NCI-H2029 (cell line): Measurements from ENCODE around the gene TOMM20.

ENCODE experiments used
- DNase-seq: peaks from one replicate; lab custom pipeline; 2025; lab: John Stamatoyannopoulos, UW

TOMM20 gene

DNA sequence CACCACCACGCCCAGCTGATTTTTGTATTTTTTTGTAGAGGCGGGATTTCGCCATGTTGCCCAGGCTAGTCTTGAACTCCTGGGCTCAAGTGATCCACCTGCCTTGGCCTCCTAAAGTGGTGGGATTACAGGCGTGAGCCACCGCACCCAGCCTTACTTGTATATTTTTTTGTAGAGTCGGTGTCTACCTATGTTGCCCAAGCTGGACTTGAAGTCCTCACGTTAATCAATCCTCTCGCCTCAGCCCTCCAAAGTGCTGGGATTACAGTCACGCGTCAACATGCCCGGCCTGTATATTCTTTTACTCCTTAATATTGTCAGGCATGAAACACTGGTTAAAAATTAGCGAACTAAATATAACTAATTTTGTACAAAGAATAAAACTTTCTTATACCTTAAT lies 5.5 kb upstream of the TOMM20 start:
- DNase-seq = no peak

DNA sequence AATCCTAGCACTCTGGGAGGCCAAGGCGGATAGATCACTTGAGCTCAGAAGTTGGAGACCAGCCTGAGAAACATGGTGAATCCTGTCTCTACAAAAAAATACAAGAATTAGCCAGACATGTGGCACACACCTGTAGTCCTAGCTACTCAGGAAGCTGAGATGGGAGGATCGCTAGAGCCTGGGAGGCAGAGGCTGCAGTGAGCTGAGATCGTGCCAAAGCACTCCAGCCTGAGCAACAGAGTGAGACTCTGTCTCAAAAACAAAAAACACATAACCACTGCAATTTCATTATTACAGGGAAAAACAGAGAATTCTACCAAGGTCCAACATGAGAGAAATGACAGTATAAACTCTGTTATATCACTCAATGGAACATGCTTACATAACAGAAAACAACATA lies 4.4 kb upstream of the TOMM20 start:
- no peak for DNase-seq

DNA sequence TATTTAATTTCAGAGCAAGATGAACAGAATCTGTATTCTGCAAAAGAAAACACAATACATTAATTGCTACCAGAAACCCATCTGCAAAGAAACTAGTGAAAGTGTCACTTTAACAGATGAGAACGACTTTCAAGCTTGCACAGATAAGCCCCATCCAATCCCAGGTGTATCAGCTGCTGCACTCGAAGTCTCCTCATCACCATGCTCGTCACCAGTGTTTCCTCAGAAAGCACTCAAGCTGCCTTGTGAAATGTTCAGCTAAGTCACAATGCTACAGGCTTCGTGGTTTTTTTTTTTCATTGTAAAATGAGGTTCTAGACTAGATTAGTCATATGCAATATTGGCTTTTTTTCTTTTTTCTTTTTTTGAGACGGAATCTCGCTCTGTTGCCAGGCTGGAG lies 3.3 kb upstream of the TOMM20 start:
- DNase-seq = no peak

DNA sequence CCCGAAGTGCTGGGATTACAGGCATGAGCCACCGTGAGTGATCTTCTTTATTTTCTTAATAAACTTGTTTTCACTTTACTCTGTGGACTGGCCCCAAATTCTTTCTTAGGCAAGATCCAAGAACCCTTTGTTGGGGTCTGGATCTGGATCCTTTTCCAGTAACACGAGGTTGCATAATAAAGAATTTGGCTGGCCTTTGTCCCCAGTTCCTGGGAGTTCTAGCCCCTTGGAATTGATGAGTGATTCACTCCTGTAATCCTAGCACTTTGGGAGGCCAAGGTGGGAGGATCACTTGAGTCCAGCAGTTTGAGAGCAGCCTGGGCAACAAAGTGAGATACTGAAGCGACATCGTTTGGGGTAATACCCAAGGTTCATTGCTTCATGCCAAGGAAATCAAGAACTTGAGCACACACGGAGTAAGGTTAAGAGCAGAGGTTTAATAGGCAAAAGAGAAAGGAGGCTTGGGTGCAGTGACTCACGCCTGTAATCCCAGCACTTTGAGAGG lies 2.2 kb upstream of the TOMM20 start:
- no peak for DNase-seq

DNA sequence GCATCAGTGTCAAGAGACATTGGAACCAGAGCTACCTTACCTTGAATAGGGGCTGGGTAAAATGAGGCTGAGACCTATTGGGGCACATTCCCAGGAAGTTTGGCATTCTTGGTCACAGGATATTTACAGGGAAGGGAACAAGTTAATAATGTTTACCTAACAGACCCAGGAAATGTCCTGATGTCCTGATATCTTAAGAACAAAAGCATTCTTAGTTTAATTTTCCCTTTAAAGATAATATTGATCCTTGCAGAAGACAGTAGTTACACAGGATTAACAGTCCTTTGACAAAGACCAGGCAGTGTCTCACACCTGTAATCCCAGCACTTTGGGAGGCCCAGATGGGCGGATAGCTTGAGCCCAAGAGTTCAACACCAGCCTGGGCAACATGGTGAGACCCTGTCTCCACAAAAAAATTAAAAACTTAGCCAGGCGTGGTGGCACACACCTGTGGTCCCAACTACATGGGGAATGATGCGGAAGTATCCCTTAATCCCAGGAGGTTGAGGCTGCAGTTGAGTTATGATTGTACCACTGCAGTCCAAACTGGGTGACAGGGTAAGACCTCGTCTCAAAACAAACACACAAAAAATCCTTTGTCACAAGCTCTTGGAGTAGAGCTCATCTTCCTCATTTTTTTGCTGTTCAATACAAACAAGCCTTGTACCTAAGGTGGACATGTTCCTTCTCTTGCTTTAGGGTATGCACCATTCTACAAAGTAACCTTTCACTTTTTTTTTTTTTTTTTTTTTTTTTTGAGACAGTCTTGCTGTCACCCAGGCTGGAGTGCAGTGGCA lies 1.3 kb upstream of the TOMM20 start:
- DNase-seq = no peak

DNA sequence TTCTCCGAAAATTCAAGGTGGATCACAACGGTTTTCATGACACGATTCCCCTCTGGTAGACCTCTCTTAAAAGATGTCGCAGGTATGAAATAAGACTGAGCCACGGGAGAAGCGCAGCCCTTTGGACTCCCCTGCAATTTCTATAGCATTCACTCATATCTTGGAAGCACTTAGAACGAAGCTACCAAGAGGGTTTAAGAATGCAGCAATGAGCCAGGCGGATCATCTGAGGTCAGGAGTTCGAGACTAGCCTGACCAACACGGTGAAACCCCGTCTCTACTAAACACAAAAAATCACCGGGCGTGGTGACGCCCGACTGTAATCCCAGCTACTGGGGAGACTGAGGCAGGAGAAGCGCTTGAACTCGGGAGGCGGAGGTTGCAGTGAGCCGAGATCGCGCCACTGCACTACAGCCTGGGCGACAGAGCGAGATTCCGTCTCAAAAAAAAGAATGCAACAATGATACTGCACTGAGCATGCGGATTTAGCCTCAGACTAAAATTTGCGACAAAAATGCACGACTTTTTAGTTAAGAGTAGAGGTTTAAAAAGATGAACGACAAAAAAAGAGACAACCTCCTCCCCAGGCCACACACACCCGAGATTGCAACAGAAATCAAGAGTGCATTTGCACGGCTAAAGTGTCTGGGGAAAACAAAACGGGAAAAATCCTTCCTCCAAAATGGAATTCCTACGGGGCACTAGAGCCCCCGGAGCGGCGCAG lies 743 bp downstream of the TOMM20 start:
- no peak for DNase-seq

DNA sequence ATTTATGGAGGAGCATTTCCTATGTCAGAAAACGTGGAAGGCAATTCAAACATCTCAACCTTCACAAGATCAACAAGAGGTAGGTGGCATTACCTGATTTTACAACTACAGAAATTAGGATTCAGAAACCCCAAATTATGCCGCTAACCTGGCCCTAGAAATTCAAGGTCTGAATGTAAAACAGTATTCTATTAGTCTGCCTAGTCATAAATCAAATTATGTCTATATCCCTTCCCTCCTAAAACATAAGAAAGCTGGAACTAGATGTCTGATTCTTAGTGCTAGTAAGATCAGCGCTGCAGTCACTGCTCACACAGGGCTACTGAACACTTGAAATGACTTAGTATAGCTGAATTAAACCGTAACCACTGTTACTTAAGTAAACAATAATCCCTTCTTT lies 1.4 kb downstream of the TOMM20 start:
- DNase-seq = no peak

DNA sequence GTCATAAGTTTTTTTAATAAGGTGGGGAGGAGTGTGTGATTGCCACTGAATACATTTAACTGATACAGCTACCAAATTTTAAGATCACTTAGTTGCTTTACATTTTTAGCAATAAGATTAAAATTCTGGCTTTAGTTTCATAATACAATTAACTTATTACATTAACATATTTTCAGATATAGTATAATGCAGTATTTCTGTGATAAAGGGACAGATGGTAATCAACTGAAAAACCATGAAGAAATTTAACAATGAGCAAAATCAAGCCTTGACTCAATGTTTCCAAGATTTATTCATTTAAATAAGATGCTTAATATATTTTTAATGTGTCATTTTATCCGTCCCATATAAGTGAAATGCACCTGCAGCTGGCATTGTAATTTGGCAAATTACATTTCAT lies 4.0 kb downstream of the TOMM20 start:
- no peak for DNase-seq

DNA sequence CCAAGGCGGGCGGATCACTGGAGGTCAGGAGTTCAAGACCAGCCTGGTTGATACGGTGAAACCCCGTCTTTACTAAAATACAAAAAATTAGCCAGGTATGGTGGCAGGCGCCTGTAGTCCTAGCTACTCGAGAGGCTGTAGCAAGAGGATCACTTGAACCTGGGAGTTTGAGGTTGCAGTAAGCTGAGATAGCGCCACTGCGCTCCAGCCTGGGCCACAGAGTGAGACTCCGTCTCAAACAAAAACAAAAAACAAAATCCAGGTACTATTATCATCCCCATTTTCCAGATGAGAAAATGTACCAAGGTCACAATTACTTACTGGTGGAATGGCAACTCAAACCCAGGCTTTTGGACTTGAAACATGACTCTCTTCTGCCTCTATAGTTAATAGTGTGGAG lies 4.5 kb downstream of the TOMM20 start:
- no peak for DNase-seq

DNA sequence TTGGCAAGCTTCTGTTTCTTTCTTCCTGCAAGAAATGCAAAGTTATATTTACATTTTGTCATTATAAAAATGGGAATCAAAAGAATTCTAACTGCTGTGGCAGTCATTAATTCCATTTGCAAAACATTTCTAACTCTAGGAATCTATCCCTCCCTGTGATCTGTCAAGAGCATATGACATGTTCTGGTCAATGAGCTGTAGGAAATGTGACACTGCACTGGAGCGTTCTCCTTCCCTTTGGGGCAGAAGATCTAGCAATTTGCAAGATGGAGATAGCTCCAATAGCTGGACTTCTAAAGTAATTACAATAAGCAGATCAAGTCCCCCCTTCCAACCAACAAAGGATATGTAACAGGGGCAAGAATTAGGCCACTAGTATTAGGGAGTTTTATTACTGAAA lies 6.3 kb downstream of the TOMM20 start:
- no peak for DNase-seq

DNA sequence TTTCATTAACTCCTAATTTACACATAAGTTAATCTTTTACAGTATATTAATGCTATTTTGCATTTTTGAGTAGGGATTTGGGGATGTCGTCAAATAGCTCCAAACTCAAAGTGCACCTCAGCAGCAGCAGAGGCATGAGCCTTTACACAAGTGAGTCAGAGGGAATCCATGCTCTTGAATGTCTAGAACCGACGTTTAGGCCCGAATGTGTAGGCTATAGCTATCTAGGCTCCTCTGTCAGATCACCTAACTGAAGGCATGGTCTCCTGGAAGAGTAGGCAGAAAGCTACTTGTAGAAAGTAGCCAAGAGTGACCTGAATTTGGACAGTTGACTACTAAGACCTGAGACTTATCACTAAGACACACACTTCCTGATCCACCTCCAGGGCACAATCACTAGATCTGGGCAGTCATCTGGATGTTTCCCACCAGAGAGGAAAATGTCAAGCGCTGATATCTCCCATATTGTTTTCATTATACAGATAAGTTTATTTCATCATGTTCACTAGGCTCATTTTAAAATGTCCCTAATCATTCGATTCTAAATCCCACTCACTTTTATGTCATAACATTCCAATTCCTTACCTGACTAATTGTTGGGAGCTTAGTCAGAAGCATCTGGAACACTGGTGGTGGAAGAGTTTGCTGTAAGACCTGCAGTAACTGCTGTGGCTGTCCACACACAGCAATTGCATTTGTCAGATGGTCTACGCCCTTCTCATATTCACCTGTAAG lies 15.3 kb downstream of the TOMM20 start:
- no peak for DNase-seq

DNA sequence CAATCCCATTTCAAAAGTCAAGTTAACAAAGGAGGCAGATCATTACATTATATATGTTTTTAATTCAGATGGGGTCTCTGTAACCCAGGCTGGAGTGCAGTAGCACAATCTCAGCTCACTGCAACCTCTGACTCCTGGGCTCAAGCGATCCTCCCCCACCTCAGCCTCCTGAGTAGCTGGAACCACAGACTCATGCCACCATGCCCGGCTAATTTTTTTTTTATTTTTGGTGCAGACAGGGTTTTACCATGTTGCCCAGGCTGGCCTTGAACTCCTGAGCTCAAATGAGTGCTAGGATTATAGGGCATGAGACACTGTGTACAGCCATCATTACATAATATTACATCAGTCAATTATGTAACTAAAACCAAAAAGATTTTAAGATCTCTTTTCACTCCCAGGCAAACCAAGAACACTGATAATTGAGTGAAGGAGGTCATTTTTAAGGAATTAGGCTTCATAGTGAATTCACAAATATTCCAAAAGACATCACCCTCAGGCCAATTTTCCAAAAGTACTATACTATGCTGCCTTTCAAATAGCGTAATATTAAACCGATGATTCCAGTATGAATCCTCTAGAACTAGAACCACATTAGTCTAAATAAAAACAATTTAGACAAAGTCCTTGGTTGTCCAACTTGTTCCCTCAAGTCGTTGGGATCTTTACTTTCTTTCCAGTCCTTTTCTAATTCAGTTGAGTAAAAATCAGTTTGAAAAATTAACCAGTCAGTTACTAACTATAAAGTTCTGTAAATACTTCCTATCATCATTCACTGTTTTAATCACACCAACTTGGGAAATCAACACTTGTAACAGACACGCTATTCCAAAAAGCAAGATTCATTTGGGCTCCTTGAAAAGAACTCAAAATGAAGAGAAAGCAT lies 16.1 kb downstream of the TOMM20 start:
- no peak for DNase-seq

DNA sequence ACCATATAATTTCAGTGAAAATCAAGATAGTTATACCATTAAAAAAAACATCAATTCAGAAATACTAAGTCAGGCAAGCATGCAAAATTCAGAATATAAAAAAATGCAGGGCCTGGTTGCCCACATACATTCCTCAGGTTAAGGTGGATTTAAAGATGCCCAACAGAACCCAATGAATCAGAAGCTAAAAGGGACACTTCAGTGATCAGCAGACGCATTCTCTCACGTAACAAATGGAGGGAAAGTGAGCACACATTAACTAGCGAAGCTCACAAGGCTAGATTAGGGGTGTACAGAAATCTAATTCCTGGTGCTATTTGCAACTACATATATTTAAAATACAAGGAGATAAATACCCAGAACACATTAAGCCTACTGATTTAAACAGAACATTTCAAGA lies 17.5 kb downstream of the TOMM20 start:
- no peak for DNase-seq

DNA sequence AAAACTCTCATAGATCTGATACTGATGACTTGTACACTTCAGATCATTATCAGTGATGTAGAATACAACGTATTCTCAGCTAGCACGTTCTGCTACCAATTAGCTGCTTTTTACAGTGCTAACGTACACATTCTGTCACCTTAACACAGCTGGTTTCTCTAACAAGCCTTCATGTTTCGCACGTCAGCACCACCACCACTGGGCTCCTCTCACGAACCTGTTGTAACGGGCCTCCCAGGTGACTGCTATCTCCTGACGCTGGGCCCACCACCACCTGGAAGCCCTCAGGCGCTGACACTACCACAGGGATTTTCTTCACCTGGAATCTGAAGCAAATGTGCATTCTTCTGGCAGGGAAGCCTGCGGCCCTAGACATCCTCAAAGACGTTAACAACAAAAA lies 19.8 kb downstream of the TOMM20 start:
- DNase-seq = no peak

DNA sequence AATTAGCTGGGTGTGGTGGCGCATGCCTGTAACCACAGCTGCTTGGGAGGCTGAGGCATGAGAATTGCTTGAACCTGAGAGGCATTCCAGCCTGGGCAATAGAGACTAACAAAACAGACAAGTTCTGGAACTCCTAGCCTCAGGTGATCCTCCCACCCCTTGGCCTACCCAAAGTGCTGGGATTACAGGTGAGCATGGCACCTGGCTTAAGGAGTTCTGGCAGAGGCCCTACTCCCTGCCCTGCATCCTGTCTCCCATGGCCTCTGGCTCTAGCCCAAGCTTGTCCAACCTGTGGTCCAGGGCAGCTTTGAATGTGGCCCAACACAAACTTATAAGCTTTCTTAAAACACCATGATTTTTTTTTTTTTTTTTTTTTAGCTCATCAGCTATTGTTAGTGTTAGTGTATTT lies 20.4 kb downstream of the TOMM20 start:
- DNase-seq = no peak

DNA sequence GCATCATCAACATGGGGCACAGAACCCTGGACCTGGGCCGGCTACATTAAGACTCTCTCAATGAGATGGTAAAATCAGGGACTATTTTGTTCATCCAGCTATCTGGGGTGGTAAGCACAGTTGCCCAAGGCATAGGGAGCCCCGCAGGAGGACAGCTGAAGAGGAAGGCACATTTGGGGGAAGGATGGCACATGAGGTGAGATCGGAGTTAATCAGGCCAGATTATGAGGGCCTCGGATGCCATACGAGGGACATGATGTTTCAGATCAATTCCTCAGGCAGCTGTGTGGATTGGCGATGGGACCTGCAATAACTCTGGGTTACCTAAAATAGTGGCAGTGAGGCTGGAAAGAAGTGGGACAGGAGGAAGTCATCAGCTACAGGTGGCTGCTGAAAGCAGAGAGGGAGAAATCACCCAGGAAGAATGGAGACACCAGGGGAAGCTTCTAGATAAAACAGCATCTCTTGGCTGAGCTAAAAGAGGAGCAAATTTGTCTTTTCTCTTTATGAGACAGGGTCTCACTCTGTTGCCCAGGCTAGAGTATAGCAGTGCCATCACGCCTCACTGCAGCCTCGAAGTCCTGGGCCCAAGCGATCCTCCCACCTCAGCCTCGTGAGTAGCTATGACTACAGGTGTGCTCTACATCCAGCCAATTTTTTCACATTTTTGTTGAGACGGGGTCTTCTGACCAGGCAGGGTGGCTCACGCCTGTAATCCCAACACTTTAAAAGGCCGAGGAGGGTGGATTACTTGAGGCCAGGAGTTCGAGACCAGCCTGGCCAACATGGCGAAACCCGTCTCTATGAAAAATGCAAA lies 21.1 kb downstream of the TOMM20 start:
- DNase-seq = no peak

DNA sequence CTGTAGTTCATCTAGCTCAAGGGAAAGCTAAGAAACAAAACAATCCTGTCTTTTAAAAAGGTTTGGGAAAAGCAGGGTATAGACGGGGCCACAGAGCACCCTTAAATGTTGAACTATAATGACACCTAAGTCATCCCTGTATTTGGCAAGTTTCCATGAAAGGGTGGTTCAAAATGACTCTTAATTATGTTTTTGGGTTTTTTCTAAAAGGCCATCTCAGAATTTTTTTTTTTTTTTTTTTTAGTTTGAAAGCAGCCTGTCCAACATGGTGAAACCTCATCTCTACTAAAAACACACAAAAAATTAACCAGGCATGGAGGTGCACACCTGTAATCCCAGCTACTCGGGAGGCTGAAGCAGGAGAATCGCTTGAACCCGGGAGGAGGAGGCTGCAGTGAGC lies 22.2 kb downstream of the TOMM20 start:
- no peak for DNase-seq

DNA sequence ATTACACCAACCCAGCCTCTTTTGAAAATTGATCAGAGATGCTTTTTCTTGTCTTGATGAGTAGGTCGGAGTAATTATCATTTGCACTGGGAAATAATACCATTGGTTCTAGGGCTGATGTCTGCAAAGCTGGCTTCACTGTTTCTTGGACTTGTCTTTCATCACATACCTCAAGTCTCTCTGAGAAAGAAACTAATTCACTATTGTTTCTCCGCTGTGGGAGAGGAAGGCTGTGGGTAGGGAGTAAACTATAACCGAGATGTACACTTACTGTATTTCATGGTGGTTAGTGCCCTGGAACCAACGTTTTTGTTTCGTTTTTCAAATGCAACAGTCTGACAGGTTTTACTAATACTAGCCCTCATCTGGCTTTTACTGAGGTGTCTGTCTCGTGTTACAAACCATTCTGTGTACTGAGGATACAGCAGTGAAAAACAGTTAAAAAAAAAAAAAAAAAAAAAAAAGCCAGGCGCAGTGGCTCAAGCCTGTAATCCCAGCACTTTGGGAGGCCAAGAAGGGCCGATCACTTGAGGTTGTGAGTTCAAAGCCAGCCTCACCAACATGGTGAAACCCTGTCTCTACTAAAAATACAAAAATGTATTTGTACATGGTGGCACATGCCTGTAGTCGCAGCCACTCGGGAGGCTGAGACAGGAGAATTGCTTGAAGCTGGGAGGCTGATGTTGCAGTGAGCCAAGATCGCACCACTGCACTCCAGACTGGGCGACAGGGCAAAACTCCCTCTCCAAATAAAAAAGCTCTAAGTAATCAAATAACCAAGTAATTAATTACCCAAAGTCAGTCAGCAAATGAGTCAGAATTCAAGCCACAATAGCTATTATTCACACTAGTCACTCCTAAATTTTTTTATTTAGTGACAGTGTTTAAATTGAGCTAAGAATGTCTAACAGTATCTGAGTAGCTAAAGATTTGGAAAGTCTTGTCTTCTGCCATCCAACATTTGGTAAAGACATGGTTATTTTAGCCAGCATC lies 23.3 kb downstream of the TOMM20 start:
- no peak for DNase-seq

DNA sequence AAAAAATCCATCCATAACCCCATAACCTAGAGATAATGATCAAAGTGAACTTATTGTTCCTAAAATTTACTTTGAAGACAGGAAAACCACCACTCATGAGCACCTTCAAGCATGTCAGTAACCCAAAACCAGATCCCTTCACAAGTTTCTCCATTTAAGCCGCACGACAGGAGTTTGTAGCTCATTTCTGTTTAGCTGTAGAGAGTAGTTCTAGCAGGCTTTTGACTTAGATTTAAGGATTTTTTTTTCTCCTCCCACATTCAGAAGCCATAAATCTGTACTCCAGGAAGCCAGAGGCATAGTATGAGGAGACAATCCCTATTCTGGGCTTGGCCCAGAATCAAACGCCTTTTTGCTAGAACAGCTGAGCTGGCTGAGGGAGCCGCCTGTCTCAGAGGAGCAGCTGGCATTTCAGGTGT lies 25.6 kb downstream of the TOMM20 start:
- DNase-seq = peak; percentile 32

DNA sequence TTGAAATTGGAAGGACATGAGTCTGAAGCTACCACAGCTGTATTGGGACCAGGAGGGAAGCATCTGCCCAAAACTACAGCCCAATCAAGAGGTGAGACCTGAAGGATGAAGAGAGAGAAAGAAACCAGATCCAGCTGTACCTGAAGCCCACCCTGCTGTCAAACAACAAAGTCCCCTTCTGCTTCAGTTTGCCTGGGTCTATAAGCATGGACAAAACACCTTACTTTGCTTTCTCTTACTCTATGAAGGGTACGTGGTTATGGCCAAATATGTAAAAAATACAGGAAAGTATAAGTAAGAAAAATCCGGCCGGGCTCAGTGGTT lies 26.4 kb downstream of the TOMM20 start:
- DNase-seq = no peak
